Stomach (tissue), 4 donors: ENCODE data around the gene RAB17.

Experiments
- CTCF ChIP-seq, 7 experiments: fragments of 450-650 bp in 4 of 7; fragments of 200-600 bp in 3 of 7; sonication (generic) in 3 of 7; IDR thresholded peaks; one replicate each; pipeline ENCODE4 v1.5.1; 2016 to 2019; ENCODE audit warnings: antibody characterized with exemption in 7 of 7, control low read depth in 2 of 7, mild to moderate bottlenecking in 1 of 7
- POLR2AphosphoS5 ChIP-seq, 3 donors: sonication (generic); formaldehyde crosslinking; IDR thresholded peaks; one replicate each; pipeline ENCODE4 v1.6.1; 2016; ENCODE audit warnings: antibody characterized with exemption in 3 of 3

GRCh38 chr2:237524631-237525030 is 65.9 kb downstream of the RAB17 start:
- TF ChIP-seq CTCF (IDR thresholded peaks at IDR 0.05): no peak
- no peak for TF ChIP-seq POLR2AphosphoS5 (IDR thresholded peaks at IDR 0.05)
